IPS-18c (cell line): ENCODE measurements around the gene PDE7B.

Experiments
- H3K4me3 ChIP-seq: 2 replicates; pipeline ENCODE4 v1.7.0; 2013; ENCODE audit warnings: low read depth, mild to moderate bottlenecking, low read length, moderate library complexity; ENCODE audit not compliant: insufficient read depth
- H3K9me3 ChIP-seq: one replicate; pipeline ENCODE4 v1.6.1; 2013; ENCODE audit warnings: mild to moderate bottlenecking, low read length, moderate library complexity; ENCODE audit not compliant: control insufficient read depth, insufficient read depth

Gene PDE7B

GRCh38 chr6:136020691-136021090 is 169.2 kb downstream of the PDE7B start:
- Histone ChIP-seq H3K9me3 (no peaks in the 10 kb centered on the region), H3K4me3 (no peak overlapping the region)

- Histone ChIP-seq H3K4me3 (no peak overlapping the region), H3K9me3 (no peaks in the 10 kb centered on the region)
These were observed 170.8 kb downstream of the PDE7B start for GRCh38 chr6:136022224-136022874.

- Histone ChIP-seq H3K4me3 (no peak overlapping the region), H3K9me3 (no peaks in the 10 kb centered on the region)
These were observed 173.2 kb downstream of the PDE7B start for GRCh38 chr6:136024711-136025110.

GRCh38 chr6:136025736-136026135 is 174.2 kb downstream of the PDE7B start:
- H3K4me3 ChIP-seq, result no peak overlapping the region
- H3K9me3 ChIP-seq, result no peaks in the 10 kb centered on the region

GRCh38 chr6:136030131-136030530 is 178.6 kb downstream of the PDE7B start:
- Histone ChIP-seq H3K4me3 (no peak overlapping the region), H3K9me3 (no peaks in the 10 kb centered on the region)

- H3K4me3 ChIP-seq, result no peak overlapping the region
- H3K9me3 ChIP-seq, result no peaks in the 10 kb centered on the region
These were observed 180.5 kb downstream of the PDE7B start for GRCh38 chr6:136031982-136032381.

GRCh38 chr6:136033416-136033815 is 181.9 kb downstream of the PDE7B start:
- Histone ChIP-seq H3K9me3 (no peaks in the 10 kb centered on the region), H3K4me3 (no peak overlapping the region)

GRCh38 chr6:136034422-136034821 is 182.9 kb downstream of the PDE7B start:
- no peaks in the 10 kb centered on the region for H3K9me3 ChIP-seq
- H3K4me3 ChIP-seq, result no peak overlapping the region

GRCh38 chr6:136035378-136036070 is 184.0 kb downstream of the PDE7B start:
- Histone ChIP-seq H3K9me3 (no peaks in the 10 kb centered on the region), H3K4me3 (no peak overlapping the region)

GRCh38 chr6:136036071-136036380 is 184.5 kb downstream of the PDE7B start:
- H3K4me3 ChIP-seq, result no peak overlapping the region

GRCh38 chr6:136036601-136037000 is 185.1 kb downstream of the PDE7B start:
- H3K4me3 ChIP-seq, result no peak overlapping the region
- H3K9me3 ChIP-seq, result no peaks in the 10 kb centered on the region

More at GRCh38 chr6:136036071-136036380, 184.5 kb downstream of the PDE7B start:
- H3K9me3 ChIP-seq, result no peaks in the 10 kb centered on the region

GRCh38 chr6:136037242-136037875 is 185.9 kb downstream of the PDE7B start:
- H3K4me3 ChIP-seq, result no peak overlapping the region
- no peaks in the 10 kb centered on the region for H3K9me3 ChIP-seq

GRCh38 chr6:136037876-136038460 is 186.5 kb downstream of the PDE7B start:
- no peaks in the 10 kb centered on the region for H3K9me3 ChIP-seq
- no peak overlapping the region for H3K4me3 ChIP-seq

GRCh38 chr6:136038531-136038930 is 187.0 kb downstream of the PDE7B start:
- no peak overlapping the region for H3K4me3 ChIP-seq
- H3K9me3 ChIP-seq, result no peaks in the 10 kb centered on the region

GRCh38 chr6:136039185-136039584 is 187.7 kb downstream of the PDE7B start:
- H3K9me3 ChIP-seq, result no peaks in the 10 kb centered on the region
- no peak overlapping the region for H3K4me3 ChIP-seq

GRCh38 chr6:136050475-136050874 is 199.0 kb downstream of the PDE7B start:
- no peaks in the 10 kb centered on the region for H3K9me3 ChIP-seq

GRCh38 chr6:136051140-136051775 is 199.8 kb downstream of the PDE7B start:
- Histone ChIP-seq H3K4me3 (no peak overlapping the region), H3K9me3 (no peaks in the 10 kb centered on the region)

More at GRCh38 chr6:136050475-136050874, 199.0 kb downstream of the PDE7B start:
- no peak overlapping the region for H3K4me3 ChIP-seq

- no peak overlapping the region for H3K4me3 ChIP-seq
- no peaks in the 10 kb centered on the region for H3K9me3 ChIP-seq
These were observed 200.5 kb downstream of the PDE7B start for GRCh38 chr6:136052031-136052430.
